GM21619 (cell line): Measurements from ENCODE around the gene CD226.
"Not testable (repeated sequence)": the region's sequence is repeated elsewhere in the genome, so short reads cannot be mapped to it uniquely, and the experiment has no call there.

Experiments used
- ATAC-seq: cut with Tn5 transposase; IDR thresholded peaks from one replicate; pipeline ENCODE4 v1.9.1; 2021; ENCODE audit not compliant: unreplicated experiment

The CD226 gene

DNA sequence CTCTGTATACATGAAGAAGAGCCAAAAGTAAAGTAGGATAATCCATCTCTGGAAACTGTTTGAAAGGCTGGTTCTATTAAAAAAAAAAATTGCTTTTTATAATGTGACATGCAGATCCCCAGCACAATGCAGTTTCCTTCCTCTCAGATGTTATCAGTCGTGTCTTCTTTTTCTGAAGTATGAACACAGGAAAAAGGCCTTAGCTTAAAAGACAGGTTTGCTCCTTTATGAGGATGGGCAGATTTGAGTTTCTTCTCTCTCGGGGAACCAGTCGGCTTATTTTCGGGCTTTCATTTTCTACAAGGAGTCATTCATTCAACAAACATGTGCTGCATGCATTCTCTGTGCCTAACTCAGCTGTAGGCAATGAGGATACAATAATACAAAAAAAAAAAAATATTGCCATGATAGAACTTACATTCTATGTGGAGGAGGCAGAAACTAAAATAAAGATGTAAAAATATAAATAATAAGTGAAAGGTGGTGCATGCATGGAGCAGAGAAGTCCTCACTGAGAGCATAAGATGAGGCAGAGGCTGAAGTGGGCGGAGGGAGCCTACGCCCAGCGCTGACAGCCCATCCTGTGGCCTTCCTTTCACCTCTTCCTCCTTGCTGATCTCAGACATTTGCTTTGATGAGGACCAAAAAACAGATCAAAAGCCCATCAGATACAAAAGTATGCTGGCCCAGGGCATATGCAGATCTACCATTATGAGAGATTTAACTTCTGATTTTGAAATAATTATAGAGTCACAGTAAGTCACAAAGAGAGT is at the start of gene CD226:
Gene CD226 (minus strand): TSS at position 513 of the 773 bp plus-strand sequence. CDS start 467 bp downstream, at position 46.
- peak; percentile 35 for ATAC-seq

DNA sequence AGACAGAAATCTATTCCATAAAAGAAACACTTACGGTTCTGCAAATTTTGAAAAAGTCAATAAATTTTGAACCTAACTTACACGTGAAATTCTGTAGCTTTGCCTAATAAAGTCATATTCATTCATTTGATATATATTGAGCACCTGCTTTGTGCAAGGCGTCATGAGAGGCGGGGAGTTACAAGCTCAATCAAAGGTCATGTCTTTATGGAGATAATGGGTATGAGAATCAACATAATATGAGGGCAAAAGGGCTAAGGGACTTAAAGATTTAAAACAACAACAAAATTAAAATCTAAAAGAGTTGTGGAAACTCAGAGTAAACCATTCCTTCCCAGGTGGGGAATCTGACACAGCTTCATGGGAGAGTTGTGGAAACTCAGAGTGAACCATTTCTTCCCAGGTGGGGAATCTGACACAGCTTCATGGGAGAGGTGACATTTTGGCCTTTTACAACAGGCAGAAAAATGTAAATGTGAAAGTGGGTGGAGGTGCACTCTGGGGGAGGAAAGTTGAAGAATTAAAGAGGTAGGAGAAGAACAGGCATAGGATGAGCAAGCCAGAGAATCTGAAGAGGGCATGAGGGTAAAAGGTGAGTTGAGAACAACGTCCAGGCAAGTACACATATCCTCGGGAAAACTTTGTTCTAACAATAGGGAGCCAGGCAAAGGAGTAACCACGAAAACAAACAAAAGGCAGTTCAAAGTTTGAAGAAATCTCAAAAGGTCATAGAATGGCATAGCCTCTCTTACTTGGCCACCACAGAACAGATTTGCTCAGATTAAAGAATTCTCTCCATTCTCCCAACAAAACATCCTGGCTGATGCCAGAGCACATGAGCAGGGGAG is 49.5 kb upstream of the CD226 start:
- ATAC-seq: no peak

DNA sequence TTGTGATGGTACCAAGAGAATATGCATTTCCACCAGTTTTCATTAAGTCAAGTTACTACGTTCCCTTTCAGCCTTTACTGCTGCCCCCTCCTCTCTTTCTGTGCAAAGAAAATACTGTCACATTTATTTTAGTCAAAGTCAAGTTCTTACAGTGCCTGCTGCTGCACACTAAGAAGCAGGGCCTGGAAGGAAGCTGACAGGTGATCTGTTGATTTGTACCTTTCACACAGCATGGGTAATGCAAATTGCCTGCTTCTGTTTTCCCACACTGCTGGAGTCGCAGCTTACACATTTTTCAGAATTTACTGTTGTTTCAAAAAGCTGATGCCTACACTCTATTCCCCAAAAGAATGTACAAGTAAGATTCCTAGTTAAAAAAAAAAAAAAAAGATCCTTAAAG is 48.7 kb upstream of the CD226 start:
- no peak for ATAC-seq

DNA sequence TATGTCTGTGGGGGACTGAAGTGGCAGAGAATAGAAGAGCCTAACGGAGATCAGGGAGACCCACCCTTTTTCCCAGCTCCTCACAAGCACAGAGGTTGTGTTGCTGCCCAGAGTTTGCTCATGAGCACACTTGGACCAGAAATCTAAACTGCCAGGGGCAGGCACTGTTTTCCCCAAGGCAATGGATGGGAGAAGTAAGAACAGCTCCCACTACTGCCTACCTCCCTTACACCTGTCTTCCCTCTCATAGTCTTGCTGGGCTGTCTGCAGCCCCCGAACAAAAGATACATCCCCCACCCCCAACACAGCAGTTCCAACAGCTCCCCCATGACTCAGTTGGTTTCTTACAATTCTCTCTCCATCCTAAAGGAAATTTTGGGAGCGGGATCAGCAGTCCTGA is 48.1 kb upstream of the CD226 start:
- ATAC-seq: no peak

DNA sequence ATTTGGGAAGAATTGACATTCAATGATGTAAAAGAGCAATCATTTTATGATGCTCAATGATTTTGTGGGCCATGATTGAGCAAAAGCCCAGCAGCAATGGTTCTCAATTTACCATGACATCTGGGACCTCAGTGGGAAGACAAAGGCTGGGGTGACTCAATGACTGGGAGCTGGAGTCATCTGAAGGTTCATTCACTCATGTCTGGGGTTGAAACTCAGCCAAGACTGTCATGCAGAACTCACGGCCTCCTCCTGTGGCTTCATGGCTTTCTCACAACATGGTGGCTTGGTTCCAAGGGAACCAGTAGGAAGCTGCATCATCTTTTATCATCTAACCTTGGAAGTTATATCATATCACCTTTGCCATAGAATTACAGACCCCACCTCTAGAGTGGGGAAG is 45.1 kb upstream of the CD226 start:
- ATAC-seq: no peak

DNA sequence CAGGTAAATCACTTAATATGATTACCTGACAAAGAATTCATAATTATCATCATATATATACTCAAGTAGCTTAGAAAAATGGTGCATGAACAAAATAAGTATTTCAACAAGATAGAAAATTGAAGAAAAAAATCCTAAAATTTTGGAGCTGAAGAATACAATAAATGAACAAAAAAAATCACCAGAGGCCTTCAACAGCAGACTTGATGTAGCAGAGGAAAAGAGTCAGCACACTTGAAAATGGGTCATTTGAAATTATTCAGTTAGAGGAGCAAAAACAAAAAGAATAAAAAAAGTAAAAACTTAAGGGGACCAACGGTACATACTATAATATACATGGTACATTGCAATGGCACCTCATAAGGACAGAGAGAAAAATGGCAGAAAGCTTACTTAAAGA is 40.2 kb upstream of the CD226 start:
- ATAC-seq: no peak

DNA sequence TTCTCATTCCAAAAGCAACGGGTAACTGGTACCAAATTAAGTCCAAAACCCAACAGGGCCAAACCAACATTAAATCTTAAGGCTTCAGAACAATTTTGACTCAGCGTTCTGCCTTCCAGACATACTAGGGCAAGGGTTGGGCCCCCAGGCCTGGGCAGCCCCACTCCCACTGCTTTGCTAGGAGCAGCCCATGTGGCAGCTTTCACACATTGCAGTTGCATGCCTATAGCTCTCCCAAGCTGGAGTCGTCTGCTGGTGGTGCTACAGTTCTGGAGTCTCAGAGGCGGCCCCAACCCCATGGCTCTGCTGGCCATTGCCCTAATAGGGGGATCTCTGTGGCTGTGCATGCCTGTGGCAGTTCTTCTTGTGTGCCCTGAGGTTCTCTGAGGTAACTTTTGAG is 37.6 kb upstream of the CD226 start:
- ATAC-seq: no peak

DNA sequence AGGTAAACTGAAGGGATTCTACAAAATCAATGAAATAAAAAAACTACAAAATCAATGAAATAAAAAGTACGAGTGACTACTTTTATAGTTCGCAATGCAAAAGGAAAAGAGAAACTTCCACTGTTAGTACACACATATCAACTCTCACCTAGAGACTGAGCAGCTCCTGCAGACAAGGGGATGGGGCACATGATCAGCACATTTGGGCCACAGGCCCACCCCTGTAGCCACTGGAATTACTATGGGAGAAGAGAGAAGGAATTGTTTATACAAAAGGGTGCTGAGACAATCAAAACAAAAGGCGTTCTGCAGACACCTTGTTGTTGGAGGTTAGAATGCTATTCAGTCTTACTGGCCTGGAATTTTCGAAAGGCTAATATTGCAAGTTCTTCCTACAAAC is 34.7 kb upstream of the CD226 start:
- no peak for ATAC-seq

DNA sequence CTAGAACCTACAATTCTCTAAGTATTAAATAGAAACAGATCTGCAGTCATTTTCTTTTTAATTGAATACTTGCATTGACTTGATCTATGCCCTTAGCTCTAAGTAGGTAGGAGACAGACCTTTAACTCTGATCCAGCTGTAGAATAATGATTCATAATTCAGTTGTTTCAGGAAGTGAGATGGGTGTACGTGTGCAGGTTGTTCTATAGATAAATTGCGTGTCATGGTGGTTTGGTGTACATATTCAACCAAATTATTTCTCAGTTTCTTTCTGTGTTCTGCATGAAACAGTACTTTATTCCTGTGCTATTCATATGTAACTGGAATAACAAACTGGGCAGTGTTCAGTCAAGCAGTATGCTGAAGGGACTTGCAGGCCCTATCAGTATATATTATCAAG is 34.3 kb upstream of the CD226 start:
- ATAC-seq: peak; percentile 47

DNA sequence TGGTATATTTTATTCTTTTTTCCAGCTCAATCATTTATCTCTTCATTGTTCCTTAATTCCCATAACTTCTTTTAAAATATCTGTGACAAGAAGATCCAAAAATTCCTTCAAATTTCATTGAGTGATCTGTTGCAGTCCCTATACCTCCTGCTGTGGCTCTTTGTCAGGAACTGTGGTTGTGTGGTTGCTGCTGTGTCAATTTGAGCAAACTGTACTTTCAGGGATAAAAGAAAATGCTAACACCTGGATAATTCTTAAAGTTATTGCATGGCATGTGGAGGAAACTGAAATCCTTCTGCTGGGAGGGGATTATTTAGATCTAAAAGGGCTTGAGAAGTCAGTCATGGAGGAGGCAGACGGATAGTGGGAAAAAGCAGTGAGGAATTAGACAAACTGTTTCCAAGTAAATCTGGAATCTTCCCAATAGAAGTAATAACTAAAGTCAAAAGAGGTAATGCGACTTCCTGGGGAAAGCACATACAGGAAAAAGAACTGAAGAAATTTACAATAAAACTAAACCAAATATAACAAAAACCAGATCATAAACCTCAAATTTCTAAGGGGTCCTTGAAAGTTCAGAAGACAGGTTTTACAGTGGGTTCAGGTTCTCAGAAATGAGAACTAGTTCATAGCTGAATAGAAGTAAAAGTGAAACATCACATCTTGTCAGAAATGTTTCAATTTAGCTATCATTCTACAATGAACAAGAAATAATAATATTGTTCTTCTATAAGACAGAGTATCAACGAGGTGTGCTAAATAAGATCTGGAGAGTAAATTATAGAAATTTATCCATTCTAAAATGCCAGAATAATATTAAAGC is 33.5 kb upstream of the CD226 start:
- no peak for ATAC-seq

DNA sequence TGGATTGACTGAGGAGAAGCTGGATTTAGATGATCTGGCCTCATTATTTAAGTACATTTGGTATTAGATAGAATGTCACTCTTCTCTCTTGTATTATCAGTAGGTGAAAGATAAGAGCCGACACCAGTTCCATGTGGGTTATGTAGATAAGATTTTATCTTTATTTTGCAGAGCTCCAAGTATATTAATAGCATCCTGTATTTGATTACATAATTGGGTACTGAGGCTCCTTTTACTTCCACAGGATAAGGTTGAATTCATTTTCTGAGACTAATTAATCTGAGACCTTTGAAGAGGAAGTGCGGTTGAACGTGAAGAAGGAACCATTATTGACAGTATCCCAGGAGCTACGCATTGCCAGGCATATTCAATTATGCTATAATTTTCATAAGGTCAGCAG is 32.8 kb upstream of the CD226 start:
- ATAC-seq: no peak

DNA sequence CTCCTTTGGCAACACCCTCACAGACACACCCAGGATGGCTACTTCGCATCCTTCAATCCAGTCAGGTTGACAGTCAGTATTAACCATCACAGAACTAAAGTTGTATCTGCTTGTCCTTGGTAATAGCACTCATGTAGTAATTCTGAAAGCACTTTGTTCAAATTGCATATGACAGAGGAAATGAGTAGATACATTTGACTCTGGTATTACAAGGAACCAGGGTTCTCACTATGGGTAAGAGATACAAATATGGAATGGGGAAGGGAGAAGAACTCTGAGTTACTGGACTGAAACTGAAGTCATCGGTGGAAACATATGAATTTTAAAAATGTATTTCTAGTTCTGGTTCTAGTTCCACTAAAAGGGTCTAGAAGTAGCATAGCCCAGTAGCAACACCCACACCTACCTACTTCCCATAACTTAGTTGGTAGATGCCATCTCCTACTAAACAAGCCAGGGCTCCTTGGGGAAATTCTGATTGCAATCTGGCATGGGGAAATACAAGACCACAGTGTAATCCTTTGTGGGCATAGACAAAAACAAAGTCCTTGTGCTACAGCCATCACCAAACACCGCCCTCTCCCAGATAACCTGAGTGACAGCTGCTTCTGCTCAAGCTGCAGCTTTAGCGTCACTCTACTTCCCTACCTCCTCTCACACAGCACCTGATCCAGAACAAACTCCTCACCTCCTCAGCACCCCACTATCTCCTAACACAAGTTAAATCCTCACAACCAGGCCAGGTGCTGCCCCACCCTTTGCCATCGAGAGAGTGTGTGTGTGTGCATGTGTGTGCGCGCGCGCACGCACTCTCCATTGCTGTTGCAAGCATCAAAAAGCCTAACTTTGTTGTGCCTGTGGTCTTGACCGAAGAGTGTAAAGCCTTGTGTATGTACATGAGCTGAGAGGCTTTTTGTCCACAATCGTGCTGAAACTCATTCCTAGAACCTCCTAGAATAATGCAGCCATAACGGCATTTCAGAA is 31.4 kb upstream of the CD226 start:
- peak; percentile 79 for ATAC-seq

DNA sequence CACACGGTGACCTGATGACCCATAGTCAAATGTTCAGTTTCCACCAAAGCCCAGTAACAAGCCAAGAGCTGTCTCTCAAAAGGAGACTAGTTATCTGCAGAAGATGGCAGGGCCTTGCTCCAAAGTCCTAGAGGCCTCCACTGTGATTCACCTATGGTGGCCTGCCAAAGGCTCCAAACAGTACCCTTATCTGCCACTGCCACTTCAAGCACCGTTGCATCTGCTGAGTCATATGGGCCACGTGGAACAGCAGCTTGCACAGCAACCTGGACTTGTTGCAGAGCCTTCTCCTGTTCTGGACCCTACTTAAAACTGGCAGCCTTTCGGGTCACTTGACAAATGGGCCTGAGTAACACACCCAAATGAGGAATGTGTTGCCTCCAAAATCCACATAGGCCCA is 27.6 kb upstream of the CD226 start:
- ATAC-seq: not testable (repeated sequence)

DNA sequence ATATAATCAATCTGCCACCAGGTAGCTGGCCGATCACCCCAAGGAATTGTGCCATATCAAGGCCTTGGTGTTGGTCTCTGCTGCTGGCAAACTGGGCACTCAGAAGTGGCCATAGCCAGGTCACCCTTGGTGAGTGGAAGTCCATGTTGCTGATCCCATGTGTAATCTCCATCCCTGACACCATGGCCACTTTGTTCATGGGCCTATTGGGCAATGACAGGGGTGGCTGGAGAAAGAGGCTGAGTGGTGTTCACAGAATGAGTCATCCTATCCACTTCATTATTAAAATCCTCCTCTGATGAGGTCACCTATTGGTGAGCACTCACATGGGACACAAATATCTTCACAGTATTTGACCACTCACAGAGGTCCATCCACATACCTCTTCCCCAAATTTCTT is 26.7 kb upstream of the CD226 start:
- no peak for ATAC-seq

DNA sequence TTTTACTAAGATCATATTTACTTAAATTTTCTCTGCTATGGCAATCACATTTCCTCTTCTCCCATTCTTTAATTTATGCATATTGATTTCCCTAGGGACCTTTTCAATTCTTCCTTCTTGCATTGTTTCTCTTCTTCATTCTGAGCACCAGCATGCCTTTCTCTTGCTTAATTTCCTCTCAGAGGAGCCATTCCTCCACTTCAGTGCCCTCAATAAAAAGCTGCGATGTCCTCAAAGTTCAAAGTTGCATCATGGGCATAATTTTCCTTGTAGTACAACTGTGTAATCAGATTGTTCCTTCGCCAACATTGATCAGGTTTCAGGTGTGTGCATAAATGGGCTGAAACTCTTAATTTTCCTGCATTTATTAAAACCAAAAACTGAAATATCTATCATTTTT is 21.8 kb upstream of the CD226 start:
- no peak for ATAC-seq

DNA sequence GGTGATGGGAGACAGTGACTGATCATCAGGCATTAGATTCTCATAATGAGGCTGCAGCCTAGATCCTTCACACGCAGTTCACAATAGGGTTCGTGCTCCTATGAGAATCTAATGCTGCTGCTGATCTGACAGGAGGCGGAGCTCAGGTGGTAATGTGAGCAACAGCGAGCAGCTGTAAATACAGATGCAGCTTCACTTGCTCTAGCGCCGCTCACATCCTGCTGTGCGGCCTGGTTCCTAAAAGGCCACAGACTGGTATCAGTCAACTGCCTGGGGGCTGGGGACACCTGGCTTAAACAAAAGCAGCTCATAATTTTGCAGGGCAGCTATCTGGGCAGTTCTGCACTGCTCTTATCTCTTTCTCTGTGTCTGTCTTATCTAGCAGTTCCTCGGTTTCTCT is 20.4 kb upstream of the CD226 start:
- ATAC-seq: peak; percentile 90

DNA sequence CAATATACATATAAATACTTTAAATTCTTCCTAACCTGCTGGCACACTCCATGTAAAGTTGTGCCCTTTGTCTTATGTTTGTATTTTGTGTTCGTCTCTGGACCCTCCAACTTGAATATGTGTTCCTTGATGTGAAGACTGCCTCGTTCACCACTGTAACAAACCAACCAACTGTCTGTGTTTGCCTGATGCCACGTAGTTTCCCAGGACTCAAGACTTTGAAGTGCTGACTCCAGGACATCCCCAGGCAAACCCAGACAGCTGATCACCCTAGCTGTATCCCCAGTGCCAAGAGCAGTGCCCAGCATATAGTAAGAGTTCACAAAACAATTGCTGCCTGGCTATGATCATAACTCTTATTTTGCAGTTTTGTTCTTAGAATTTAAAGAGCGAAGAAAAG is 15.5 kb upstream of the CD226 start:
- no peak for ATAC-seq

DNA sequence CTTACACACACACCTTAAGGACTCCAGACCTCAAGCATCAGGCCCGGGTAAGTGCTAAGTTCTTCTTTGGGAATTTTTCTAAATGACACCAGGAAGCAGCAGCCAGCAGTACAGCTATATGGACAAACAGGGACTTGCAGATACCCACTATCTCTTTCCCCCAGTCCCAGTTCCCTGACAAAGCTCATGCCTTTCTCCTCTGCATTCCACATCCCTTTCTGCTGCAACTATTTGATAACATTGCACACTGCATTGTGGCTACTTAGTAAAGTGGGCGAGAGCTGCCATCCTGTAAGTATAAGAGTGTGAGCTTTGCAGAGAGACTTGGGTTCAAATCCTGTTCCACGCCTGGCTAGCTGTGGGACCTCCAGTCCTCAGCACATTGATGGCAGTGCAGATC is 14.0 kb upstream of the CD226 start:
- ATAC-seq: no peak

DNA sequence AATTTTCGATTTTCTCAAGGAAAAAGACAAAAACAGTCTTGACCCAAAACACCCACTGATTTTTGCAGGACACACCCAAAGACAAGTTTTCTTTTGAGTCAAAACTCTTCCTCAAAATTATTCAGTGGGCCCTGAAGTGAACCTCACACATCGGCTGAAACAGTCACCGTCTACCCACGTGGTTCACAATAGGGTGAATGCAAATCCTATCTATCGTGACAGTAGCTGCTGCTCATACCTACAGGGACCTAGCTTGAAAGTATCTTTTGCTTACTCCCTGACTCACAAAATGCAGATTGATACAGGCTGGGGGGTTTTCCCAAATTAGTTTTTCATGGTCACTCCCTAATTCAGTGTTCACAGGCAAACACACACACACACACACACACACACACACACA is 10.7 kb upstream of the CD226 start:
- ATAC-seq: peak; percentile 50

DNA sequence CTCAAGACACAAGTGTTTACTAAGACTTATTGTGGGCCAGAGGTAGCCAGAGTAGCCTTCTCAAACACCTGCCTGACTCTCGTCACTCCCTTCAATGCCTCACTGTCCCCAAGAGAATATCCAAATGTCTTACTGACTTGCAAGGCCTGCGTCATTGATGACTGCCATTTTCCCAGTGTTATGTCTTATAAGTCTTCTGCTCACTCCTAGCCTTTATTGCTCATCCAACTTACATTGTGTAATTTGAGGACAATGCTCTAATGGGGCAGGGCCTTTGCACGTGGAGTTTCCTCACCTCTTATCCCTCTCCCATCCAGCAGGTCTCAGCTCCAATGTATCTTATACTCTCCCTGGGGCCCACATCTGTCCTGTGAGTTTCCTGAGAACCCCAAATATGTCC is 10.1 kb upstream of the CD226 start:
- ATAC-seq: no peak
